Measurements from ENCODE around the gene RPS21.

Gene RPS21

DNA sequence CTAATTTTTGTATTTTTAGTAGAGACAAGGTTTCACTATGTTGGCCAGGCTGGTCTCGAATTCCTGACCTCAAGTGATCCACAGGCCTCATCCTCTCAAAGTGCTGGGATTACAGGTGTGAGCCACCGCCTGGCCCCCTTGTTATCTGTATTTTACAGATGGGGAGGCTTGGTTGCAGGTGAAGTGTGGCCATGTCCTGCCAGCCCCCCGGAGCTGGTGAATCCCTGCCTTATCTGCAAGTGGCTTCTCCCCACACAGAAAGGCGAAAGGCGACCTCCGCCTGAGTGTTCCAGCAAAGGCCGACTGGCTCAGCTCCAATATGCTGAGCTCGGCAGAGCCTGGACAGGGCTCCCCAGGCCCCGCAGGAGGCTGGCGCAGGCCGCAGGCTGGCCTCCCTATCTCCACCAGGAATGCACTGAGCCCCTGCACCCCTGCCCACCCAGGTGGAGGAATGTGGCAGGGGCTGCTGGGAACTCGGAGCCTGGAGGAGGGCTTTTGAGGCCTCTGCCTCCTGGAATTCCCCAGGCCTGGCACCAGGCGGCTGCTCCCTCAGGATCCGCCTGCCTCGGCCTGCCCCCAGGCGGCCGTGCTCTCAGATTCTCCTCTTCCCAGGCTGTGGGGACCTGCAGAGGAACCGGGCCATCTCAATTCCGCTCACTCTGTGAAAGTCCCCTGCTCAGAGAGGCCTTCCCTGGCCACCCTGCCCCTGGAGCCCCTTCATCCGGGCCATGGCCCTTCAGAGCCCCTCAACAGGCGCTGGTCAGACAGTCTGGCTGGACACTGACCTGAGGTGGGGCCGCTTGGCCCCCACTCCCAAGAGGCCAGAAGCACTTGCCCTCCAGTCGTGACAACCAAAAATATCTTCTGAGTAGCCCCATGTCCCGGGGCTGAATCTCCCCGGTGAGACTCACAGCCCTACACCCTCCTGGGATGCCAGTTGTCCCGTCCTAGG, 10.5 kb upstream of the RPS21 start:
- in situ Hi-C loops (cut with HindIII; ENCODE audit: low sequenced_read_pairs): no loop called here

DNA sequence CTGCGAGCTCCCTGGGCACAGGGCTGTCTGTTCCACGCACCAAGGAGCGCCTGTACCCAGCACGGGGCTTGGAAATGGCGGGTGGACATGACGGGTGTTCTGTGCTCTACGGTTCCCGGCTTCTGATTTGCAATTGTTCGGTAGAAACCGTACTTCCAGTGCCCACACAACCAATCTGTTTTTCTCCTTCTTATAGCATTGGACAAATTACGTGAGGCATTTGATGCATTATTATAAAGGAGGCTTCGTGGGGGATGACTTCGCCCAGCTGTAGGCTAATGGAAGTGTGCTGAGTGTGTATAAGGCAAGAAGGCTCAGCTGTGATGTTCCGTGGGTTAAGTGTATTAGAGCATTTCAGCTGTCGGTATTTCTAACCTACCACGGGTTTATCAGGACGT, 9.8 kb upstream of the RPS21 start:
- in situ Hi-C loops (cut with HindIII; ENCODE audit: low sequenced_read_pairs): no loop called here

DNA sequence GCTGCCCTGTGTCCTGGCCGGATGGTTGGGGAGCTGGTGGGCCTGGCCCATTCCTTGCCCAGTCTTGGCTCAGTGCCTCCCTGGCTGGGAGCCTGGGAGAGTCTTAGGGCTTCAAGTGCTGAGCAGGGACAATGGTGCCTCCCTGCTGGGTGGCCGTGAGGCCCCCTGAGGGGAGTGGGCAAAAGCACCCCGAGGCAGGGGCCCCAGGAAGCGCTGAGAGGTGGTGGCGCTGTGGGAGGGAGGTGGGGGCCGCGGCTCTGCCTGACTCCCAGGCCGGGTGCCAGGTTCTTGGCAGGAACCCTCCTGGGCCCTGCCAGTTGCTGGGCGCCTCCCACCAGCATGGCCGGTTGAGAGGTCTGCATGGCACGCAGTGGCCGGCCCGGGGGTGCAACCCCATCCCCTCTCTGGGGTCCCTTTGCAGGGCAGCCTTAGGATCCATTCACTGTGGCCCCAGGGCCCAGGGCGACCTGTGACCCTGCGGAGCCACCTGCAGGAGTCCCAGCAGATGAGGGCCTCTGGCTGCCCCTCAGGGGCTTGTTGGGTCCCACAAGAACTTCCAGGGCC, 9.2 kb upstream of the RPS21 start:
- in situ Hi-C loops (cut with HindIII; ENCODE audit: low sequenced_read_pairs): no loop called here

DNA sequence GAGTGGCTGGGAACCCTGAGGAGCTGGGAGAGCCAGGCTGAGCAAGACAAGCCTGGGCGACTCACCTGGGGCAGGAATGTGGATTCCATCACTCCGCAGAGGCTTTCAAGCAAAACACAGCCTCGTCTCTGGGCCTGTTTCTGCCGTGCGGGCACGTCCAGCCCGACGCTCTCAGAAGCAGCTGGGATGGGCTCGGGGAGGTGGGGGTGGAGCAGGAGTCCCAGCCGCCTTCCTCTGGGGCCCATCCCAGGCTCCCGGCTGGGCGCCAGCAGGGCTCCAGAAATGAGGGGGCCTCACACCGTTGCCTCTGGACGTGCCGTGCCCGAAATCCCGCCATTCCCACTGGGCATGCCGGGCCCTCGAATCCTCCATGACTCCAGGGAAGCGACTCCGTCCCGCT, 8.7 kb upstream of the RPS21 start:
- in situ Hi-C loops (cut with HindIII; ENCODE audit: low sequenced_read_pairs): no loop called here

DNA sequence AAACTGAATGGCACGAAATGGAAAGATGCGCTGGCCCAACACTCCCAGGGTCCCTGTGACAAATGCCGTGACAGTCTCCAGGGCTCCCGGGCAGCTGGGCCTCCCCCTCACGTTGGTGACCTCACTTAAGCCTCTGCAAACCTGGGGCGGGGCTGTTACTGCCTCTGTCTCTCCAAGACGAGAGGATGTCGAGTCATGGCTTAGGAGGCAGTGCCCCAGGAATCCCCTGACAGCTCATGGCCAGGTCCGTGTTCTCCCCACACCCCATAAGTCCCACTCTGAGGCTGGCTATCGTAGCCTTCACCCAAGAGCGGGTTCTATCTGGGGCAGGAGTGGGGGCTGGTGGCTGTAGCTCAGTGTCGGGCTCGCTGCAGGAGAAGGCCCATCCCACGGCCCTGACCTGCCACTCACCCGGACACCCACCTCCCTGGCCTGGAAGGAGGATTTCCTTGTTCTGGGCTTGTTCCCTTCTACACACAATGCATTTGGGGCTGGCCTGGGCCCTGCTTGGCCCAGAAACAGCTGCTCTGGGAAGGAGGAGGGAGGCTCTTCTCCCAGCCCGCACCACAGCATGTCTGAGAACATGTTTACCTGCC, 5.6 kb upstream of the RPS21 start:
- in situ Hi-C loops (cut with HindIII; ENCODE audit: low sequenced_read_pairs): loop anchor here (10.0 kb wide), 1 partner anchor 86 kb away; no protein-coding TSS in a partner anchor

DNA sequence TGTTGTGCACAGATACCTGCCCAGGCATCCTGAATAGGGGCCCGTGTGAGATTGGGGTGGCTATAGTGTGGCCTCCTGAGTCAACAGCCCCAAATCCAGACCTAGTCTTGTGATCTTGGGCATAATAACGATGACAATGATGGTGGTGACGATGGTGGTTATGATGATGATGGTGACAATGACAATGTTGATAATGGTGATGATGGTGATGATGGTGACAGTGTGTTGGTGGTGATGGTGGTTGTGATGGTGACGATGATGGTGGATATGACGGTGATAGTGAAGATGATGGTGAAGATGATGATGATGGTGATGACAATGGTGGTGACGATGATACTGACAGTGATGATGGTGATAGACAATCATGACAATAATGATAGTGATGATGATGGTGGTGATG, 5.1 kb upstream of the RPS21 start:
- in situ Hi-C loops (cut with HindIII; ENCODE audit: low sequenced_read_pairs): loop anchor here (10.0 kb wide), 1 partner anchor 87 kb away; no protein-coding TSS in a partner anchor

DNA sequence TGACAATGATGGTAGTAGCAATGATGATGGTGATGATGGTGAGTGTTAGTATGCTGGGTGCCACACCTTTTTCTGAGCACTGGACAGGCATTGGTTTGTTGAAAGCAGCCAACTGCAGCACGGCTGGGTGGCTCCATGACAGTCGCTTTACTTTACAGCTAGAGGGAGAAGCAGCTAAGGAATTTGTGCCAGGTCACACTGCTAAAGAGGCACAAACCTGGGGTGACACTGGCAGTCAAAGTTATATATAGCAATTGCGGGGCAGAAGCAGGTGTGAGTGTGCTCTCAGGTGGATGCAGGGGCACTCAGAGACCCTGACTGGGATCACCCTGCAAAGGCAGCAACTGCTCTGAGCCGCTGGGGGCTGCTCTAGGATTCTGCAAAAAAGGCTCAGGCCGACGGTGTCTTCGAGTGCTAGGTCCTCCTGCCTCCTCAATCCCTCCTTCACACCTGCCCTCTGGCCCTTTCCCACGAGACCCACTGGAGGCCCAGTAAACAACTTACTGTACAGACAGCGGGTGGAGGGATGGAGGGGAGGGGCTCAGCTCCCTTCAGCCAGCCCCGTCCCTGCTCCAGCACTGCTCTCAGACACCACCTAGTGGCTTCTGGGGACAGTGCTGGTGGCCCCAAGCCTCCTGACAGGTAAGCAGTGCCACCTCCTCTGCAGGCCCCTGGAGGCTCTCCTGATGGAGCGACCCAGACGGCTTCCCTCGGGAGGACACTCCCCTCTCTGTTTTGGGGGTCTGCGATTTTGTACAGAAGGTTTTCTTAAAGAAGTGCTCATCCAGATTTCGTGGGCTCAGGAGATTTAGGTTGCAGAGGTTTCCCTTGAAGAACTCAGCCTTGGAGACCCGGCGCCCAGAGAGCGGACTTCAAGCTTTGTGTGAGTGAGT, 4.4 kb upstream of the RPS21 start:
- in situ Hi-C loops (cut with HindIII; ENCODE audit: low sequenced_read_pairs): loop anchor here (10.0 kb wide), 1 partner anchor 88 kb away; no protein-coding TSS in a partner anchor

DNA sequence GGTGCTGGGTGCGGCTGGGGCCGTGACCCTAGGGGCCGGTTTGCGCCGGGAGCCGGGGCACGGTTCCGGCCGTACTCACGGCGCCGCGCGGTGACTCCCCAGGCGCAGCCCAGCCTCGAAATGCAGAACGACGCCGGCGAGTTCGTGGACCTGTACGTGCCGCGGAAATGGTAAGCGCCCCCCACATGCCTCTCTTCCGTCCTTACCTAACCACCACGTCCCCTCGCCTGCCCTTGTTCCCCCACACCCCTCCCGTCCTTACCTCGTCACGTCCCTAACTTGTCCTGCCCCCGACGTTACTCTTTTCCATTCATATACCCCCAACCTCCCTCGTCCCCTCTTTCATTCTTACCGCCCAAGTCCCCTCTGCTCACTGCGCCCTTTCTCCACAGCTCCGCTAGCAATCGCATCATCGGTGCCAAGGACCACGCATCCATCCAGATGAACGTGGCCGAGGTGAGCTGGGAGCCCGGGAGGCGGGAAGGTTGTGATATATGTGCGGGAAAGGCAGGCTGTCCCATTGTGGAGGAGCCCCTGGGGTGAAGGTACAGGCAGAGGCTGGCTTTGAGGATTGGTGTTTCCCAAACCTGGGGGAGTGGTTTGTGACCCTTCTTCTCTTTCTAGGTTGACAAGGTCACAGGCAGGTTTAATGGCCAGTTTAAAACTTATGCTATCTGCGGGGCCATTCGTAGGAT, 463 bp downstream of the RPS21 start:
- in situ Hi-C loops (cut with HindIII; ENCODE audit: low sequenced_read_pairs): loop anchor here (10.0 kb wide), 1 partner anchor 93 kb away; no protein-coding TSS in a partner anchor

DNA sequence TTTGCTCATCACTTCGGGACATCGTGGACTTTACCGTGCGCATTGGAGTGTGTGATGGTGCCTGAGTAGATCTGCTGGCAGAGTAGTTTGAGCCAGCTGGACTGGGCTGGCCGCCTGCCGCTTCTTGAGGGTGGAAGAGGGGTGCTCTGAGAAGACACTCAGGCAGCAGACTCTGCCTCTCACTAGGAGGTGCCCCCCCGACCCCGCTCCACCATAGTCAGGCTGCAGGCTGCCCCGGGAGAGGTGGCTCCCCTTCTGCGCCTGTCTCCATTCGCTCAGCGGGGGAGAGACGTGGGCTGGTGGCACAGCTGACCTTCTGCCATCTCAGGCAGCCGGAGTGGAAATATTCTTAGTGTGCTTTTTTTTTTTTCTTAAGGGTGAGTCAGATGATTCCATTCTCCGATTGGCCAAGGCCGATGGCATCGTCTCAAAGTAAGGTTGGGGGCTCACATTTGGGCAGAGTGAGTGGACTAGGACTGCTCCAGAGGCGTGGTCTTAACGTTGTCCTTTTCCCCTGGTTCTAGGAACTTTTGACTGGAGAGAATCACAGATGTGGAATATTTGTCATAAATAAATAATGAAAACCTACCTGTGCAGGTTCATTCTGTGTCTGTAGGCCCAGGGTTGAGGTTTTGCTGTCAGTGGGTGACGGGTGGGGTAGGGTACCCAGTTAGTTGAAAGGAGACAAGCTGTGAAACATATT, 1.2 kb downstream of the RPS21 start:
- in situ Hi-C loops (cut with HindIII; ENCODE audit: low sequenced_read_pairs): loop anchor here (10.0 kb wide), 1 partner anchor 93 kb away; no protein-coding TSS in a partner anchor

DNA sequence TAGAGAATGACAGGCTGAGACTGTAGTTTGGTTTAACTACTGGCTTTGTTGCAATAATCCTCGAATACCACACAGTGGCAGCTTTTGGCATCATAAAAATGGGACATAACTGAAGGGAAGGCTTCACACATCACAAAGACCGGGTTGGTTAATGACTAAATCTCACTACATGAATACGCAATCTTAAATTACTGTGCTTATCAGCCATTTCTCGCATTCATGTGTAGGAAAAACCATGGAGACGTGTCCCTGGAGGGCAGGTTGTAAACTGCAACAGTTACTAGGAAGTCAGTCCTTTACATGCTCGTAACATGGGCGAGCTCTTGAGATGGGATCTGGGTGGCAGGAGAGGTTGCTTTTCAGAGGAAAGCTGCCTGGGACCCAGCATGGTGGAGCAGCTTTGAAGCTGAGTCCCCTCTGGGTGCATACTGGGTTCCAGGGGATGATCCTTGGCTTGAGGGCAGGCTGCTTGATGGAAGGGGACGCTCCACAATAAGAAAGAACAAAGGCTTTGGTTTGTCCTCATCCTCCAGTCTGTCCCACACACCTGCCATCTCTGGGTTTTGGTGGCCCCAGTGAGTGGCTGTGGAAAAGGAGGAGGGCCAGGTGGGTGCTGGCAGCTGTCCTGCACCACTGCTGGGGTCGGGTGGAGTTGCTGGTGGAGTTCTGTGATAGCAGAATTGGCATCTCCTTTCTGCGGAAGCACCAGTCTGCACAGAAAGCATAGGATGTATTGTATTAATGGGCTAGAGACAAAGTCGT, 2.1 kb downstream of the RPS21 start:
- in situ Hi-C loops (cut with HindIII; ENCODE audit: low sequenced_read_pairs): loop anchor here (10.0 kb wide), 1 partner anchor 94 kb away; no protein-coding TSS in a partner anchor

DNA sequence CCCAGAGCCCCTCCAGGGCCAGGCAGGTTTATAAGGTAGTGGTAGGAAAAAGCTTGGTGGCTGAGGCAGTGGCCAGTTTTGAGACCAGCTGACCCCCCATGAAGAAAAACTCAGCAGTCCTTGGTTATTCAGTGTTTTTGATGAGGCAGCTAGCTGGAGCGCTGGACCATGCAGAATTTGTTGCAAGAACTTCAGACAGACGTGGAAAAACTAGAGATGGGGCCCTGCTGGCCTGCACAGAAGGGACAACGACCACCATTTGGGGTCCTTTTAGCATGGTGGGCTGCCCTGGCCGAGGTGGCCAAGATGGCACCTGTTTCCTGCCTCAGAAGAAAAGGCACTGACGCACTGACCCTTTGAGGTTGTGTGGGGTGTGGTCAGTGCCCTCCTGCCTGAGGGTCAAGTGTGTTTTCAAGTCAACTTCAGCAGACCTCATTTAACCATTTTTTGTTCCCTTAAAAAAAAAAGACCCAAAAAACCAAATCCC, 2.7 kb downstream of the RPS21 start:
- in situ Hi-C loops (cut with HindIII; ENCODE audit: low sequenced_read_pairs): loop anchor here (10.0 kb wide), 1 partner anchor 95 kb away; no protein-coding TSS in a partner anchor

DNA sequence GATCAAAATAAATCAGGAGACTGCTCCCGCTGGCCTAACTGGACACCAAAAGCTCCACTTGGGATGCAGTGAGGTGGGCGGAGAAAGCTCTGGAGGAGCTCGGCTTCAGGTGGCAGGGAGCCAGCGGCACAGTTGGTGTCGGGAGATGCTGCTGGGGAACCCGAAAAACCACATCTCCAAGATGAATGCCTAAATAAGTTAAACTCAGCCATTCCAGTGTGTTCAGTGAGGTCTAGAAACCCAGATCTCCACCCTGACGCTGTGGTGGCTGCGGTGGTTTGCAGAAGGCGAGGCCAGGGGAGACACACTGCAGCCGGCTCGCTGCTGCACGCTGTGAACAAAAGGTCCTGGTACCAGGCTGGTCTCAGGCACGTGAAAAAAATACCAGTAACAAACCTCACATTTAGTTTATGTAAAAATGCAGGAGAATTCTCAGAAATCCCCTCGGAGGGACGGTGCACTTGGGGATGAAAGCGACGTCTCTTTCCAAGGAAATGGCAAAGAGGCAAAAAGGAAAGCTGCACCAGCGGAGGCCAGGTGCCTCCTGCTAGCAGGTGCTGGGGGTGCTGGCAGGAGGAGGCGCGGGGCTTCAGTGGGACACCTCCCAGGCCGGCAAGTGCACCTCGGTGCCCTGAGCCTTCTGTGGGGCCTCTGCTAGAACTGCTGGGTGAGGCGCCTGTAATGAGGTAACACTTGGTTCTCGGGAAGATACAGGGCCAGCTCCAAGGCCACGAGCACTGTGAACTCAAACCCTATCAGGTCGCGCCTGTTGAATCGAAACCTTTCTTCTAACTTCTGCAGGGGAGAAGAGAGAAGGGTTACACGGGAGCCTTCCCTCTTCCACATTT, 3.6 kb downstream of the RPS21 start:
- in situ Hi-C loops (cut with HindIII; ENCODE audit: low sequenced_read_pairs): no loop called here

DNA sequence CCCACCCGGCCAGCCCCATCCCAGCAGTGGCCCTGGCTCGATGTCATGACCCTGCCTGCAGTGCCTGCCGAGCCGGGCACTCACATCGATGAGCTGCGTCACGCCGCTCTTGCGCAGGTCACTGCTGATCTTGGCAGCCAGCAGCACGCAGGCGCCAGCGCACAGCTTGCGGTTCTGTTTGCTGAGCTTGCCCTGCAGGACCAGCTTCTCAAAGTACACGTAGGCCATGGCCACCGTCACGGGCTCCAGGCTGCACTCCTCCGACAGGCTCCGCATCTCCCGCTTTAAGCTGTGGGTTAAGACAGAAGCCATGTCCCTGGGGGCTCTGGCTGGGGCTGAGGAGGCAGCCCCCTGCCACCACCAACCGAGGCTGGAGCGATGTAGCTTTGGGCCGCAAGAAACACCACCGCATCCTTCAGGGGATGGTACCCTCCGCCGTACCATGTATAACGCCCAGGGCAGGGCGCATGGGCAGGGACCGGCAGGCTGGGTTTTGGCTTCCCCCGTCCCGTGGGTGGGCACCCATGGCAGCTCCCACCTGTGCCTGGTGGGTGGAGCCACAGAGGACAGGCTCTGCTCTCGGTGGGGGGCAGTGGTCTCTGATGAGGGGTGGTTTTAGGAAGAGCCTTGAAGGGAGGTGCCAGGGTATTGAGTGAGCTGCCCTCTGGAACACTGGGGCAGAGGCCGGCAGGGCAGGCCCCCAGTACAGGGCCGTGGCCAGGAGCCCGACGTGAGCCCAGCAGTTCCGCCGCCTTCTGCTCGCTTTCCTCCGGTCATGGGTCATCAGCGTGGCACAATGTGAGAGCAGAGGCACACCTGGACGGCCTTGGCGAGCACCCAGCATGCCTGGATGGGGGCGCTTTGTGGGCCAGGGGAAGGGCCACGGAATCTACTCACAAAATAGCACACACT, 4.5 kb downstream of the RPS21 start:
- in situ Hi-C loops (cut with HindIII; ENCODE audit: low sequenced_read_pairs): no loop called here

DNA sequence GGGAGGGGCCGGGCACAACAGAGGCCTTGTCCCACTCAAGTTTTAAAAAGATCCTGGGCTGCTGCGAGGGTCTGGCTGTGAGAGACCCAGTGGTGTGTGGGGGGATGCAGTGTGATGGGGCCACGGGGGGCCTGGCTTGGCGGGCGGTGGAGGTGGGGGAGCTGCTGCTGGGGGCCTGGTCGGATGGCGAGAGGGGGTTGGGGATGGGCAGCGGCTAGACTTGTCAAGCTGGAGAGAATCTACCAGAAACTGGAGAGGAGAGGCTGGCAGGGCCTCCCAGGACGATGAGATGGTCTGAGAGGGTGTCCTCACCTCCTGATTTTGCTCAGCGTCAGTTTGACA, 5.1 kb downstream of the RPS21 start:
- in situ Hi-C loops (cut with HindIII; ENCODE audit: low sequenced_read_pairs): no loop called here

DNA sequence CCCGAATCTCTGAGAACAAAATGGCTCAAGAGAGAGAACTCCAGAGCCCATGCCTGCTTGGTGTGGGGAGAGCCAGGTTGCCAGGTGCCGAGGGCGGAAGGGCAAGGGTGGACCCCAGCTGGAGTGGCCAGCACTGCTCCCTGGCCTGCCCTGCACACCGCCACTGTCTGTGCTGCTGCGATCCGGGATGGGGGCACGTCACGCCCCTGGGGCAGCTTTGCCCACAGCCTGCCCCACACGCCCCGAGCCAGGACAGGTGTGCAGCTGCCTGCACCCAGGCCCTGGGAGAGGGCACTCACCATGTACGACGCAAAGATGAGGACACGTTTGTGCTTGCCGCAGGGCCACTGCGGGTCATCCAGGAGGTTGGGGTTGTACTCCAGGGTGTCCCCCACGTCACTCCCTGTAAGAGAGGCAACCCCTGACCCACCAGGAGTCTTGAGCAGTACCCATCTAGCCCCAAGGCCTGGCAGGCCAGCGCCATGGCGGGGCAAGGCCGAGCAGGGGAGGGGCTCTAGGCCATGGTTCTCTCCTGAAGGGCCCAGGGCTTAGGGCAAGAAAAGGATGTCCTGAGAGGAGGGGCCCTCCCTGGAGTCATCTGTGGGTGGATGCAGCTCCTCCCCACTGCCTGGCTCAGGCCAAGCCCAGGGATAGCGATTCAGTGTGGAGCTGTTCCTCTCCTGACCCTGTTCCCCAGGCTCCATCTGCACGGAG, 5.9 kb downstream of the RPS21 start:
- in situ Hi-C loops (cut with HindIII; ENCODE audit: low sequenced_read_pairs): no loop called here

DNA sequence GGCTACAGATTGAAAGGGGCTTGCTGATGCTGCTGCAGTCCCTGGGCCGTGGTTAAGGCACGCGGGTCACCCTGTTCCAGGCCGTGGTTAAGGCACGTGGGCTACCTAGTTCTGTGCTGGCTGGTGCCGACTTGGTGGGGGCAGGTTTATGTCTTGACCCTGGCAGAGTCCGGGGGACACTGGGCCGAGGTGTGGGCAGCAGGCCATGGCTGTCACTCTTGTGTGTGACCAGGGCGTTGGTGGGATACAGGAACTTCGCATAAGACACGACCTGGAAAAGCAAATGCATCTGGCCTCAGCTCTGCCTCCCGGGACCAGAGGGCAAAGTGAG, 6.4 kb downstream of the RPS21 start:
- in situ Hi-C loops (cut with HindIII; ENCODE audit: low sequenced_read_pairs): no loop called here
